ENCODE data around the gene LDLRAD3.

The LDLRAD3 gene

DNA sequence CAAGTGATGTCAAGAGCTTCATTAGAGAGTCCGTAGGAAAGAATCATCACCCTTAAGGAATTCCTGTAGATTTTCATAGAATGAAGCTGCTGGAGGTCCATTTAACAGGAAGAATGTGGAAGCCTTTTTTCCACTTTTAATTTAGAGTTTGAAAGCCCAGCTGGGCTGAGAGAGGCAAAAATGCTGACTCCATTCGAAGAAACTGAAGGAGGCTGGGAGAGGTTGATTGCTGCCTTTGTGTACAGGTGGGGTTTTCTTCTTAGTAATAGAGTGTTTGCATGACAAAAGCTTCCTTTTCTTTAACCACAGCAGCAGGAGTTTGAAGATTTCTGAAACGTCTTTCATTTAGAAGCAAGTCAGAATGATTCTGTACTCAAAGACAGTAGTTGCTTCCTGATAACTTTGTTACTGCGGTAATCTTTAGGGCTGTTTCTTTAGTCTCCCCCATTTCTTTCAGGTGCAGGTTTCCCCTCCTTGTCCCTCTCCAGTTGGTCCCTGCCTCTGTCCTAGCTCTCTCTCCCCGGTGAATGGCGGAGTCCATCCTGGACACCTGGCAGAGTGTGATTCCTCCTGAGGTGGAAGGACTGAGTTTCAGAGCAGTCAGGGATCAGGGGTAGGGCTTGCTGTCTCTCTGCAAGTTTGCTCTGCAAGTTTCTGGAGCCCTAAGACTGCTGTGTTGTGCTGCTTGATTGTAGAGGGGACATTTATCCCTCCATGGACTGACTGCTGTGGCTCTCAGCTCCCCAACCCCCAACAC is 166.2 kb downstream of the LDLRAD3 start:
- TF ChIP-seq OSR1 (CRISPR knock-in tag; IDR thresholded peaks at IDR 0.05) (no peak), ZC3H10 (CRISPR knock-in tag; IDR thresholded peaks at IDR 0.05) (no peak), CSDC2 (CRISPR knock-in tag; IDR thresholded peaks at IDR 0.05) (no peak), BACH2 (CRISPR knock-in tag; IDR thresholded peaks at IDR 0.05; ENCODE audit: borderline replicate concordance) (no peak), PPARA (CRISPR knock-in tag; IDR thresholded peaks at IDR 0.05; ENCODE audit: borderline replicate concordance) (no peak), TCF4 (CRISPR knock-in tag; IDR thresholded peaks at IDR 0.05; ENCODE audit: borderline replicate concordance) (no peak), TOX (CRISPR knock-in tag; IDR thresholded peaks at IDR 0.05; ENCODE audit: borderline replicate concordance) (no peak), ZNF565 (CRISPR knock-in tag; conservative IDR thresholded peaks at IDR 0.05; ENCODE audit: low read depth) (no peak), ZNF8 (CRISPR knock-in tag; IDR thresholded peaks at IDR 0.05) (no peak)
- TF ChIP-seq, protein P1, sequence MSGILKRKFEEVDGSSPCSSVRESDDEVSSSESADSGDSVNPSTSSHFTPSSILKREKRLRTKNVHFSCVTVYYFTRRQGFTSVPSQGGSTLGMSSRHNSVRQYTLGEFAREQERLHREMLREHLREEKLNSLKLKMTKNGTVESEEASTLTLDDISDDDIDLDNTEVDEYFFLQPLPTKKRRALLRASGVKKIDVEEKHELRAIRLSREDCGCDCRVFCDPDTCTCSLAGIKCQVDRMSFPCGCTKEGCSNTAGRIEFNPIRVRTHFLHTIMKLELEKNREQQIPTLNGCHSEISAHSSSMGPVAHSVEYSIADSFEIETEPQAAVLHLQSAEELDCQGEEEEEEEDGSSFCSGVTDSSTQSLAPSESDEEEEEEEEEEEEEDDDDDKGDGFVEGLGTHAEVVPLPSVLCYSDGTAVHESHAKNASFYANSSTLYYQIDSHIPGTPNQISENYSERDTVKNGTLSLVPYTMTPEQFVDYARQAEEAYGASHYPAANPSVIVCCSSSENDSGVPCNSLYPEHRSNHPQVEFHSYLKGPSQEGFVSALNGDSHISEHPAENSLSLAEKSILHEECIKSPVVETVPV (CRISPR knock-in tag; IDR thresholded peaks at IDR 0.05): no peak
- no peak for ATAC-seq

DNA sequence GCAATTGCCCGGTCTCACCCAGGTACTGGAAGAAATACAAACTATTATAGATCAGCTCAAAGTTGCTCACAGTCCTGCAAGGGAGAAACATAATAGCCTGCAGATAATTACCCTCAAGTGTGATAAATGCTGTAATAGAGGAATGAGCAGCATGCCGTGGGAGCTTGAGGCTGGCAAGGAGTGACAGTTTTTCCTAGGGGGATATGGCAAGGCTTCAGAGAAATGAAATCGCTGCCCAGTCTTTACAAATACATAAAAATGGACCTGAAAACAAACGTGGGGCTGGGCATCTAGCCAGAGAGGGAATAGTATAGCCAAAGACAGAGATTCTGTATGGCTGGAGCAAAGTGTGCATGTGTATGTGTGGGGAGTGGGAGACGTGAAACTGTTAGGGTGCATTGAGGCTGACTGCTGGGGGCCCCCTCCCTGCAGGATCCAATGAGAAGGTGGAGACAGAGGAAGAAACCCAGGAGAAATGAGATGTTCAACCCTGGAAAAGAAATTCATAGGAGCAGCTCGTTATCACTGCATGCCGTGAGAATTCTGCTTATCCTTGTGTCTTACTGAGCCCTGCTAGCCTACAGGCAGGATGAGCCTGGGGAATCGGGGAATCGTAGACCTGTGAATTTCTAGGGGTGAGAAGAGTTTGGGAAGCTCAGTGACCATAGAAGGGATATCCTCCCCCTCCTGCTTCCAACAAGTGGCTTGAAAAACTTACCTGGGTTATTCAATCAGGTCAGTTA is 167.0 kb downstream of the LDLRAD3 start:
- TF ChIP-seq ZNF565 (CRISPR knock-in tag; conservative IDR thresholded peaks at IDR 0.05; ENCODE audit: low read depth): no peak
- no peak for TF ChIP-seq OSR1 (CRISPR knock-in tag; IDR thresholded peaks at IDR 0.05)
- TF ChIP-seq ESRRG (CRISPR knock-in tag; IDR thresholded peaks at IDR 0.05): no peak
- TF ChIP-seq PPARA (CRISPR knock-in tag; IDR thresholded peaks at IDR 0.05; ENCODE audit: borderline replicate concordance): no peak
- TF ChIP-seq GLIS3 (CRISPR knock-in tag; IDR thresholded peaks at IDR 0.05): no peak
- no peak for TF ChIP-seq CSDC2 (CRISPR knock-in tag; IDR thresholded peaks at IDR 0.05)
- no peak for TF ChIP-seq ZFP3 (CRISPR knock-in tag; IDR thresholded peaks at IDR 0.05)
- TF ChIP-seq RARB (CRISPR knock-in tag; IDR thresholded peaks at IDR 0.05): no peak
- TF ChIP-seq BACH2 (CRISPR knock-in tag; IDR thresholded peaks at IDR 0.05; ENCODE audit: borderline replicate concordance): no peak
- TF ChIP-seq, protein P2, sequence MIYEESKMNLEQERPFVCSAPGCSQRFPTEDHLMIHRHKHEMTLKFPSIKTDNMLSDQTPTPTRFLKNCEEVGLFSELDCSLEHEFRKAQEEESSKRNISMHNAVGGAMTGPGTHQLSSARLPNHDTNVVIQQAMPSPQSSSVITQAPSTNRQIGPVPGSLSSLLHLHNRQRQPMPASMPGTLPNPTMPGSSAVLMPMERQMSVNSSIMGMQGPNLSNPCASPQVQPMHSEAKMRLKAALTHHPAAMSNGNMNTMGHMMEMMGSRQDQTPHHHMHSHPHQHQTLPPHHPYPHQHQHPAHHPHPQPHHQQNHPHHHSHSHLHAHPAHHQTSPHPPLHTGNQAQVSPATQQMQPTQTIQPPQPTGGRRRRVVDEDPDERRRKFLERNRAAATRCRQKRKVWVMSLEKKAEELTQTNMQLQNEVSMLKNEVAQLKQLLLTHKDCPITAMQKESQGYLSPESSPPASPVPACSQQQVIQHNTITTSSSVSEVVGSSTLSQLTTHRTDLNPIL (CRISPR knock-in tag; IDR thresholded peaks at IDR 0.05; ENCODE audit: low read depth): no peak
- no peak for TF ChIP-seq ZNF70 (CRISPR knock-in tag; IDR thresholded peaks at IDR 0.05)
- no peak for ATAC-seq

- TF ChIP-seq, protein P1 (CRISPR knock-in tag; IDR thresholded peaks at IDR 0.05): no peak
- TF ChIP-seq ZNF70 (CRISPR knock-in tag; IDR thresholded peaks at IDR 0.05) (no peak), PPARA (CRISPR knock-in tag; IDR thresholded peaks at IDR 0.05; ENCODE audit: borderline replicate concordance) (no peak), ZC3H10 (CRISPR knock-in tag; IDR thresholded peaks at IDR 0.05) (no peak), ZFP30 (CRISPR knock-in tag; IDR thresholded peaks at IDR 0.05) (no peak), ESRRG (CRISPR knock-in tag; IDR thresholded peaks at IDR 0.05) (no peak), ARNTL (CRISPR knock-in tag; IDR thresholded peaks at IDR 0.05; ENCODE audit: borderline replicate concordance, low read depth) (no peak), CSDC2 (CRISPR knock-in tag; IDR thresholded peaks at IDR 0.05) (no peak), PATZ1 (CRISPR knock-in tag; IDR thresholded peaks at IDR 0.05; ENCODE audit: borderline replicate concordance) (no peak)
- TF ChIP-seq, protein P3, sequence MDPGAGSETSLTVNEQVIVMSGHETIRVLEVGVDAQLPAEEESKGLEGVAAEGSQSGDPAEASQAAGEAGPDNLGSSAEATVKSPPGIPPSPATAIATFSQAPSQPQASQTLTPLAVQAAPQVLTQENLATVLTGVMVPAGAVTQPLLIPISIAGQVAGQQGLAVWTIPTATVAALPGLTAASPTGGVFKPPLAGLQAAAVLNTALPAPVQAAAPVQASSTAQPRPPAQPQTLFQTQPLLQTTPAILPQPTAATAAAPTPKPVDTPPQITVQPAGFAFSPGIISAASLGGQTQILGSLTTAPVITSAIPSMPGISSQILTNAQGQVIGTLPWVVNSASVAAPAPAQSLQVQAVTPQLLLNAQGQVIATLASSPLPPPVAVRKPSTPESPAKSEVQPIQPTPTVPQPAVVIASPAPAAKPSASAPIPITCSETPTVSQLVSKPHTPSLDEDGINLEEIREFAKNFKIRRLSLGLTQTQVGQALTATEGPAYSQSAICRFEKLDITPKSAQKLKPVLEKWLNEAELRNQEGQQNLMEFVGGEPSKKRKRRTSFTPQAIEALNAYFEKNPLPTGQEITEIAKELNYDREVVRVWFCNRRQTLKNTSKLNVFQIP (CRISPR knock-in tag; IDR thresholded peaks at IDR 0.05; ENCODE audit: borderline replicate concordance, low read depth): no peak
- no peak for ATAC-seq
Observed at GRCh38 chr11:36114095-36114494, 170.2 kb downstream of the LDLRAD3 start.

Data from SK-N-SH treated with all-trans-retinoic acid at 6 μM for 48 hours (cell line).